T-helper 2 cell treated with Interferon-gamma antibody and Interleukin-4, amounts not matched to agents 5 μg/mL and 100 μg/mL, for 36 hours (primary cell): ENCODE data around the gene TYMP.

ENCODE experiments used
- DNase-seq: peaks from one replicate; pipeline ENCODE4 v3.0.0; 2021; ENCODE audit warnings: low spot score
- H3K27ac Mint-ChIP-seq: one replicate; pipeline ENCODE4 v1.8.0; 2021; ENCODE audit warnings: mild to moderate bottlenecking, mixed read lengths
- H3K27me3 Mint-ChIP-seq: one replicate; pipeline ENCODE4 v1.8.0; 2021; ENCODE audit warnings: low read depth, mixed read lengths
- H3K36me3 Mint-ChIP-seq: one replicate; pipeline ENCODE4 v1.8.0; 2021; ENCODE audit warnings: low read depth, mixed read lengths
- H3K4me1 Mint-ChIP-seq: one replicate; pipeline ENCODE4 v1.8.0; 2021; ENCODE audit warnings: low read depth, mixed read lengths
- H3K4me3 Mint-ChIP-seq: one replicate; pipeline ENCODE4 v1.8.0; 2022; ENCODE audit warnings: mild to moderate bottlenecking, moderate library complexity, mixed read lengths
- H3K9me3 Mint-ChIP-seq: one replicate; pipeline ENCODE4 v1.8.0; 2021; ENCODE audit warnings: mixed read lengths

TYMP gene

GRCh38 chr22:50504369-50505211 lies 25.2 kb downstream of the TYMP start:
- no peak for DNase-seq
- no peaks in the 10 kb centered on the region for H3K27me3 Mint-ChIP-seq
- H3K36me3 Mint-ChIP-seq: peaks cover 11% of the 10 kb centered on the region
- peaks cover 9% of the 10 kb centered on the region for H3K4me1 Mint-ChIP-seq
- H3K4me3 Mint-ChIP-seq: no peak overlapping the region
- H3K9me3 Mint-ChIP-seq: no peaks in the 10 kb centered on the region
- H3K27ac Mint-ChIP-seq: no peak overlapping the region

- Mint-ChIP-seq H3K27me3 (no peaks in the 10 kb centered on the region), H3K4me3 (no peak overlapping the region), H3K9me3 (no peaks in the 10 kb centered on the region), H3K27ac (no peak overlapping the region), H3K4me1 (no peaks in the 10 kb centered on the region), H3K36me3 (peaks cover 8% of the 10 kb centered on the region)
- DNase-seq: no peak
Measured at GRCh38 chr22:50503475-50504145, 26.2 kb downstream of the TYMP start.

- no peak overlapping the region for H3K27ac Mint-ChIP-seq
- peaks cover 4% of the 10 kb centered on the region for H3K4me1 Mint-ChIP-seq
- H3K36me3 Mint-ChIP-seq: peaks cover 8% of the 10 kb centered on the region
- H3K27me3 Mint-ChIP-seq: no peaks in the 10 kb centered on the region
- no peak for DNase-seq
- no peak overlapping the region for H3K4me3 Mint-ChIP-seq
- no peaks in the 10 kb centered on the region for H3K9me3 Mint-ChIP-seq
Measured at GRCh38 chr22:50502628-50503474, 27.0 kb downstream of the TYMP start.

- no peaks in the 10 kb centered on the region for H3K9me3 Mint-ChIP-seq
- H3K36me3 Mint-ChIP-seq: peaks cover 5% of the 10 kb centered on the region
- H3K27ac Mint-ChIP-seq: peak overlapping the region; percentile 20
- peaks cover 4% of the 10 kb centered on the region for H3K4me1 Mint-ChIP-seq
- no peak overlapping the region for H3K4me3 Mint-ChIP-seq
- no peaks in the 10 kb centered on the region for H3K27me3 Mint-ChIP-seq
- DNase-seq: no peak
Measured at GRCh38 chr22:50502096-50502495, 27.7 kb downstream of the TYMP start.

DNA sequence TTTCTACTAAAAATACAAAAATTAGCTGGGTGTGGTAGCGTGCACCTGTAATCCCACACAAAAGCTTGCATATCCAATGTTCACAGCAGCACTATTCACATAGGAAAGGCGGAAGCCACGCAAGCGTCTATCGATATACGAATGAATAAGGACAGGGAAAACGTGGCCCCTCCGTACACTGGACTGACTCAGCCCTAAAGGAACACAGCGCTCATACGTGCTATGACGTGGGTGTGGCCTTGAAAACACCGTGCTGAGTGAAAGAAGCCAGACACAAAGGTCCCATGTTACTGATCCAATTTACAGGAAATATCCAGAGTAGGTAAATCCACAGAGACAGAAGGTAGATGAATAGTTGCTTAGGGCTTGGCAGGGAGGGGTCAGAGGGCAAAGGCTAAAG lies 29.4 kb downstream of the TYMP start:
- peaks cover 2% of the 10 kb centered on the region for H3K36me3 Mint-ChIP-seq
- H3K27me3 Mint-ChIP-seq: no peaks in the 10 kb centered on the region
- H3K4me3 Mint-ChIP-seq: no peak overlapping the region
- H3K9me3 Mint-ChIP-seq: no peaks in the 10 kb centered on the region
- peaks cover 4% of the 10 kb centered on the region for H3K4me1 Mint-ChIP-seq
- H3K27ac Mint-ChIP-seq: no peak overlapping the region
- no peak for DNase-seq

DNA sequence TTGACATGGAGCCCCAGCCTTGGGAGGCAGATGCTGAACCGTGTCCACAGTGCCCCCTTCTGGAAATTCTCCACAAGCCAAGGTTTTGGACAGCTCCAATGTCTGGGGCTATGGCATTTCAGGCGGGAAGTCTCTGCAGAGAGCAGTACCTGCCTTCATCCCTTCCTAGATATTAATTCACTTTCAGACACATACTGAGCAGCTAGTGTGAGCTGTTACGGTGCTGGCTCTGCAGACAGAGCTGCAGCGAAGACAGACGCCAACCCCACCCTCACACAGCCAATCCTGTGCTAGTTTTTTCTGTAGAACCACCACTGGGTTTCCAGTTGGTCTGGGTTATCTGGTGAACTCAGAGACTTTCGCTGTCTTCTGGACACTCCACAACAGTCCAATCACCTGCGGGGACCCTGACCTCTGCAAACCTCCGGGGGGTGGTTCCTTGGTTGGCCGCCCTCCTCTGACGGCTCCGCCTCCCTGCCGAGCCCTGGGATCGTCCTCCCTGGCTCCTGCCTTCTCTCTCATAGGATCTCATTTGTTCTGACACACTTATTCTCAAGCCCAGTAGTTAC lies 31.4 kb downstream of the TYMP start:
- H3K4me1 Mint-ChIP-seq: peaks cover 4% of the 10 kb centered on the region
- H3K4me3 Mint-ChIP-seq: no peak overlapping the region
- H3K27me3 Mint-ChIP-seq: no peaks in the 10 kb centered on the region
- no peak overlapping the region for H3K27ac Mint-ChIP-seq
- no peaks in the 10 kb centered on the region for H3K9me3 Mint-ChIP-seq
- DNase-seq: peak; percentile 57
- peaks cover 2% of the 10 kb centered on the region for H3K36me3 Mint-ChIP-seq

- no peak overlapping the region for H3K27ac Mint-ChIP-seq
- H3K36me3 Mint-ChIP-seq: peaks cover 1% of the 10 kb centered on the region
- no peaks in the 10 kb centered on the region for H3K9me3 Mint-ChIP-seq
- H3K4me3 Mint-ChIP-seq: no peak overlapping the region
- peaks cover 4% of the 10 kb centered on the region for H3K4me1 Mint-ChIP-seq
- H3K27me3 Mint-ChIP-seq: no peaks in the 10 kb centered on the region
- no peak for DNase-seq
Measured at GRCh38 chr22:50497093-50497492, 32.7 kb downstream of the TYMP start.

DNA sequence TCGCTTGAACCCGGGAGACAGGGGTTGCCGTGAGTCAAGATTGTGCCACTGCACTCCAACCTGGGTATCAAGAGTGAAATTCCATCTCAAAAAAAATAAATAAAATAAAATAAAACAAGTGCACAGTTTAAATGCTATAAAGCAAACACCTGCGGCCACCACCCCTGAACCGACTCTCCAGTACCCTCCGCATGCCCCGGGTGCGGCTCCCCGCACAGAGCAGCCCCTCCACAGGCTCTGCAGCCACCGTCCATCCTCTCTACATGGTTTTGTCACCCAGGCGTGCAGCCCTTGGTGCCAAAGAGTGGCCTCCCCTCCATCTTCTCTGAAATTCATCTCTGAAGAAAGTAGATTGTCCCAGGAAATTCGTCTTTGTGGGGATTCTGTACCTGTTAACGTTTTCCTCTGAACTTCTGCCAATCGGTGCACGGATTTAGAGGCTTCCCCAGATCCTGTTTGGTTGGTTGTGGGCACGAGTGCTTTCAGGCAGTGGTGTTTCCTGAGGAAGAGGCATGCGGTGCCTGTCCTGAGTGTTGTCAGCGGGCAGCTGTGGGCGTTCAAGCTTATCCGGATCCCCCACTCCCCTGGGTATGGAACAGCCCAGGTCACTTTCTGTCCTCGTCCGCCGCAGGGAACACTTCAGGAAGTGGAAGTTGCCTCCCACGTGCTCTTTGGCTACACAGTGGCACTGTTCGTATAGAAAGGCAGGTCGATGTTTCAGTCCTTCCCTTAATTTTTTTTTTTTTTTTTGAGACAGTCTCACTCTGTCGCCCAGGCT lies 39.1 kb downstream of the TYMP start:
- Mint-ChIP-seq H3K27ac (no peak overlapping the region), H3K9me3 (no peaks in the 10 kb centered on the region), H3K4me1 (peaks cover 6% of the 10 kb centered on the region), H3K4me3 (no peak overlapping the region), H3K27me3 (no peaks in the 10 kb centered on the region), H3K36me3 (no peaks in the 10 kb centered on the region)
- no peak for DNase-seq

- no peak overlapping the region for H3K27ac Mint-ChIP-seq
- DNase-seq: no peak
- H3K27me3 Mint-ChIP-seq: no peaks in the 10 kb centered on the region
- H3K36me3 Mint-ChIP-seq: no peaks in the 10 kb centered on the region
- H3K9me3 Mint-ChIP-seq: no peaks in the 10 kb centered on the region
- H3K4me1 Mint-ChIP-seq: peaks cover 6% of the 10 kb centered on the region
- H3K4me3 Mint-ChIP-seq: no peak overlapping the region
Measured at GRCh38 chr22:50489363-50490243, 40.2 kb downstream of the TYMP start.

DNA sequence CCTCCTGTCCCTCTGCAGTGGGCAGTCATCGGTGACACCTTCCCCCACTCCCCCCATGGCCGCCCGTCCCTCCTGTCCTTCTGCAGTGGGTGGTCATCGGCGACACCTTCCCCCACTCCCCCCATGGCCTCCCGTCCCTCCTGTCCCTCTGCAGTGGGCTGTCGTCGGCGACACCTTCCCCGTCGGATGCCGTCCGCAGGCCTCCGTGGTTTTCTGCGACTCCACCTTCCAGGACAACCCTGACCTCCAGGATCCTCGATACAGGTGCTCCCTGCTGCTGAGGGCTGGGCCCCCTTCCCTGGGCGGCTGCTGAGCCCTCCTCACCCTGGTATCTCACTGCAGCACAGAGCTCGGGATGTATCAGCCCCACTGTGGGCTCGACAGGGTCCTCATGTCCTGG lies 40.9 kb downstream of the TYMP start:
- H3K4me3 Mint-ChIP-seq: no peak overlapping the region
- H3K9me3 Mint-ChIP-seq: no peaks in the 10 kb centered on the region
- no peaks in the 10 kb centered on the region for H3K36me3 Mint-ChIP-seq
- H3K27me3 Mint-ChIP-seq: no peaks in the 10 kb centered on the region
- peaks cover 6% of the 10 kb centered on the region for H3K4me1 Mint-ChIP-seq
- H3K27ac Mint-ChIP-seq: no peak overlapping the region
- no peak for DNase-seq

- Mint-ChIP-seq H3K4me1 (peaks cover 6% of the 10 kb centered on the region), H3K4me3 (no peak overlapping the region), H3K27me3 (no peaks in the 10 kb centered on the region), H3K27ac (no peak overlapping the region), H3K9me3 (no peaks in the 10 kb centered on the region), H3K36me3 (no peaks in the 10 kb centered on the region)
- no peak for DNase-seq
Measured at GRCh38 chr22:50488006-50488677, 41.7 kb downstream of the TYMP start.

DNA sequence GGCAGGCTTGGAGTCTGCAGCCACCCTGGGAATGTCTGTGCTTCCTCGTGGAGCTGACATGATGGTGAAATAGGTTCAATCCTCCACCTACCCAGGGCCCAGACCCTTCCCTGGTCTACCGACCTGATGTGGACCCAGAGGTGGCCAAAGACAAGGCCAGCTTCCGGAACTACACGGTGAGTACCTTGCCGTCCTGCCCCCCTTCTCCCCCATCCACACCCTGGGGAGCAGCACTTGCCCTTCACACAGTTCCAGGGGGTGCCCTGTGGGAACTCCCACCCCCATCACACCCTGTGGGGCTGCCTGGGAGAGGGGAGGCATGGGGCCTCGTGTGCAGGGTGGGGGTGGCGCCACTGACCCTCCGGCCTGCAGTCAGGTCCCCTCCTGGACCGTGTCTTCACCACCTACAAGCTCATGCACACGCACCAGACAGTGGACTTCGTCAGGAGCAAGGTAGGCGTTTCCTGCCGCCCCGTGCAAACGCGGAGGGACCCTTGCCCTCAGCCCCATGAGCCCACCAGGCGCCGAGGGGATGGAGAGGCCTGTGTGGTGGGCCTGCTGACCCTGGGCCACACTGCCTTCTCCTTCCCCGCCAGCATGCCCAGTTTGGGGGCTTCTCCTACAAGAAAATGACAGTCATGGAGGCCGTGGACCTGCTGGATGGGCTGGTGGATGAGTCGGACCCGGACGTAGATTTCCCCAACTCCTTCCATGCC lies 42.4 kb downstream of the TYMP start:
- no peaks in the 10 kb centered on the region for H3K36me3 Mint-ChIP-seq
- DNase-seq: no peak
- no peaks in the 10 kb centered on the region for H3K27me3 Mint-ChIP-seq
- no peak overlapping the region for H3K4me3 Mint-ChIP-seq
- H3K27ac Mint-ChIP-seq: no peak overlapping the region
- no peaks in the 10 kb centered on the region for H3K9me3 Mint-ChIP-seq
- peaks cover 6% of the 10 kb centered on the region for H3K4me1 Mint-ChIP-seq
